WTC11 (cell line): Measurements from ENCODE around the gene ZNF529. TPM values are rescaled to one million over a fixed set of nuclear protein-coding genes. Genes with fewer than 3 reads are reported as not detected.

Experiments used
- ATAC-seq: fragments of 200-7000 bp; cut with Tn5 transposase; 2 replicates; pipeline ENCODE4 v1.10.0; 2021; ENCODE audit warnings: mild to moderate bottlenecking, moderate library complexity
- CTCF ChIA-PET: fragments of 300-600 bp; sonication (Branson Sonifier 250); formaldehyde crosslinking; loops from one replicate; lab custom pipeline; 2021; ENCODE audit warnings: antibody characterized with exemption; lab: Charles Lee
- POLR2A ChIA-PET: fragments of 350-600 bp; sonication (Branson Sonifier 250); formaldehyde crosslinking; loops from one replicate; lab custom pipeline; 2021; ENCODE audit warnings: antibody characterized with exemption; lab: Charles Lee
- DNase-seq: peaks from one replicate; pipeline ENCODE4 v3.0.0; 2021; ENCODE audit warnings: low spot score
- H3K27ac Mint-ChIP-seq: 2 replicates; pipeline ENCODE4 v1.8.0; 2021; ENCODE audit warnings: mixed read lengths
- H3K27me3 Mint-ChIP-seq: 2 replicates; pipeline ENCODE4 v1.8.0; 2021; ENCODE audit warnings: low read depth, mild to moderate bottlenecking, moderate library complexity, mixed read lengths
- H3K36me3 Mint-ChIP-seq: 2 replicates; pipeline ENCODE4 v1.8.0; 2021; ENCODE audit warnings: mixed read lengths
- H3K4me1 Mint-ChIP-seq: 2 replicates; pipeline ENCODE4 v1.8.0; 2022; ENCODE audit warnings: mixed read lengths
- H3K4me3 Mint-ChIP-seq: 2 replicates; pipeline ENCODE4 v1.8.0; 2021; ENCODE audit warnings: mild to moderate bottlenecking, moderate library complexity, mixed read lengths
- H3K9me3 Mint-ChIP-seq: 2 replicates; pipeline ENCODE4 v1.8.0; 2021; ENCODE audit warnings: mixed read lengths
- ATF6 ChIP-seq: sonication (generic); formaldehyde crosslinking; IDR thresholded peaks from 2 replicates; pipeline ENCODE4 v1.8.1; 2023; ENCODE audit warnings: mild to moderate bottlenecking, missing genetic modification reagents
- CREB1 ChIP-seq: sonication (generic); formaldehyde crosslinking; IDR thresholded peaks from 2 replicates; pipeline ENCODE4 v1.8.0; 2023; ENCODE audit warnings: mild to moderate bottlenecking, missing genetic modification reagents
- E2F4 ChIP-seq: sonication (generic); formaldehyde crosslinking; IDR thresholded peaks from 2 replicates; pipeline ENCODE4 v1.8.1; 2022; ENCODE audit warnings: low read depth, mild to moderate bottlenecking, moderate library complexity, missing genetic modification reagents, borderline replicate concordance
- ESRRA ChIP-seq: sonication (generic); formaldehyde crosslinking; IDR thresholded peaks from 2 replicates; pipeline ENCODE4 v1.8.1; 2022; ENCODE audit warnings: mild to moderate bottlenecking, missing genetic modification reagents, borderline replicate concordance
- FOXJ3 ChIP-seq: sonication (generic); formaldehyde crosslinking; IDR thresholded peaks from 2 replicates; pipeline ENCODE4 v1.9.0; 2021; ENCODE audit warnings: missing genetic modification reagents, mild to moderate bottlenecking, borderline replicate concordance
- FOXP1 ChIP-seq: sonication (generic); formaldehyde crosslinking; IDR thresholded peaks from 2 replicates; pipeline ENCODE4 v1.8.0; 2022; ENCODE audit warnings: missing genetic modification reagents, mild to moderate bottlenecking, moderate library complexity, borderline replicate concordance
- FOXP4 ChIP-seq: sonication (generic); formaldehyde crosslinking; IDR thresholded peaks from 2 replicates; pipeline ENCODE4 v1.8.0; 2022; ENCODE audit warnings: mild to moderate bottlenecking, missing genetic modification reagents
- GRHL2 ChIP-seq: fragments of 250-450 bp; sonication (Bioruptor Pico); IDR thresholded peaks from 2 replicates; pipeline ENCODE4 v1.8.0; 2022; ENCODE audit warnings: mild to moderate bottlenecking, moderate library complexity; ENCODE audit not compliant: insufficient replicate concordance, severe bottlenecking
- IRF2 ChIP-seq: sonication (generic); formaldehyde crosslinking; IDR thresholded peaks from 2 replicates; pipeline ENCODE4 v1.8.0; 2022; ENCODE audit warnings: low read depth, missing genetic modification reagents, borderline replicate concordance
- JUN ChIP-seq: sonication (generic); formaldehyde crosslinking; IDR thresholded peaks from 2 replicates; pipeline ENCODE4 v1.8.0; 2023; ENCODE audit warnings: mild to moderate bottlenecking, missing genetic modification reagents
- MXD4 ChIP-seq: fragments of 250-450 bp; sonication (Bioruptor Pico); IDR thresholded peaks from 2 replicates; pipeline ENCODE4 v1.8.0; 2021; ENCODE audit warnings: mild to moderate bottlenecking, moderate library complexity, borderline replicate concordance
- TEAD1 ChIP-seq: sonication (generic); formaldehyde crosslinking; IDR thresholded peaks from 2 replicates; pipeline ENCODE4 v1.8.0; 2022; ENCODE audit warnings: mild to moderate bottlenecking, missing genetic modification reagents
- ZBTB21 ChIP-seq: sonication (generic); formaldehyde crosslinking; IDR thresholded peaks from 2 replicates; pipeline ENCODE4 v1.8.1; 2023; ENCODE audit warnings: mild to moderate bottlenecking, missing genetic modification reagents, borderline replicate concordance
- ZNF219 ChIP-seq: sonication (generic); formaldehyde crosslinking; IDR thresholded peaks from 2 replicates; pipeline ENCODE4 v1.8.0; 2023; ENCODE audit warnings: missing genetic modification reagents, mild to moderate bottlenecking, borderline replicate concordance
- ZNF317 ChIP-seq: sonication (generic); formaldehyde crosslinking; IDR thresholded peaks from 2 replicates; pipeline ENCODE4 v1.8.1; 2023; ENCODE audit warnings: low read depth, mild to moderate bottlenecking, moderate library complexity, missing genetic modification reagents, borderline replicate concordance
- ZNF396 ChIP-seq: fragments of 250-450 bp; sonication (Bioruptor Pico); IDR thresholded peaks from 2 replicates; pipeline ENCODE4 v1.8.0; 2021; ENCODE audit warnings: mild to moderate bottlenecking, moderate library complexity, borderline replicate concordance
- total RNA-seq: library from RNA; stranded (reverse); gene quantifications from 3 replicates; pipeline ENCODE4 v1.2.3, GENCODE V29; 2021
- TF ChIP-seq, protein P1 (sequence below): sonication (generic); formaldehyde crosslinking; IDR thresholded peaks from 2 replicates; pipeline ENCODE4 v1.8.0; 2022; ENCODE audit warnings: mild to moderate bottlenecking, missing genetic modification reagents
- TF ChIP-seq, protein P2 (sequence below): sonication (generic); formaldehyde crosslinking; IDR thresholded peaks from 2 replicates; pipeline ENCODE4 v1.8.1; 2022; ENCODE audit warnings: mild to moderate bottlenecking, missing genetic modification reagents, moderate library complexity, borderline replicate concordance
- TF ChIP-seq, protein P3 (sequence below): sonication (generic); formaldehyde crosslinking; IDR thresholded peaks from 2 replicates; pipeline ENCODE4 v1.8.1; 2023; ENCODE audit warnings: mild to moderate bottlenecking, missing genetic modification reagents
- TF ChIP-seq, protein P4 (sequence below): fragments of 250-450 bp; sonication (Bioruptor Pico); IDR thresholded peaks from 2 replicates; pipeline ENCODE4 v2.1.2; 2022; ENCODE audit warnings: mild to moderate bottlenecking, moderate library complexity

Gene ZNF529
- total RNA-seq, 1 experiment from 2014 or later = 13.1 TPM

GRCh38 chr19:36497001-36497400 is 76.1 kb downstream of the ZNF529 start:
- Mint-ChIP-seq H3K27me3 (0 out of 2 replicates have a peak, but pooled peaks cover 2% of the 10 kb centered on the region), H3K36me3 (peaks cover 14% of the 10 kb centered on the region), H3K27ac (no peak overlapping the region), H3K4me1 (no peaks in the 10 kb centered on the region), H3K9me3 (peaks cover 30% of the 10 kb centered on the region), H3K4me3 (no peak overlapping the region)
- ChIA-PET POLR2A (interaction anchor here (0.7 kb wide), 1 partner anchor 154 kb away, joined by 3 read pairs; no protein-coding TSS in a partner anchor), CTCF (no interaction called here)
- ATAC-seq (no peak), DNase-seq (no peak)
- TF ChIP-seq CREB1 (CRISPR knock-in tag) (no peak), ESRRA (no peak), JUN (CRISPR knock-in tag) (no peak), MXD4 (no peak), ZNF317 (CRISPR knock-in tag) (no peak), FOXJ3 (CRISPR knock-in tag) (no peak), ZNF396 (CRISPR knock-in tag) (no peak), FOXP4 (CRISPR knock-in tag) (no peak), TEAD1 (CRISPR knock-in tag) (no peak), GRHL2 (CRISPR knock-in tag) (no peak), ZBTB21 (CRISPR knock-in tag) (no peak), ZNF219 (CRISPR knock-in tag) (no peak), E2F4 (CRISPR knock-in tag) (no peak), ATF6 (CRISPR knock-in tag) (no peak), IRF2 (CRISPR knock-in tag) (no peak), FOXP1 (CRISPR knock-in tag) (no peak)
- TF ChIP-seq, protein P1, sequence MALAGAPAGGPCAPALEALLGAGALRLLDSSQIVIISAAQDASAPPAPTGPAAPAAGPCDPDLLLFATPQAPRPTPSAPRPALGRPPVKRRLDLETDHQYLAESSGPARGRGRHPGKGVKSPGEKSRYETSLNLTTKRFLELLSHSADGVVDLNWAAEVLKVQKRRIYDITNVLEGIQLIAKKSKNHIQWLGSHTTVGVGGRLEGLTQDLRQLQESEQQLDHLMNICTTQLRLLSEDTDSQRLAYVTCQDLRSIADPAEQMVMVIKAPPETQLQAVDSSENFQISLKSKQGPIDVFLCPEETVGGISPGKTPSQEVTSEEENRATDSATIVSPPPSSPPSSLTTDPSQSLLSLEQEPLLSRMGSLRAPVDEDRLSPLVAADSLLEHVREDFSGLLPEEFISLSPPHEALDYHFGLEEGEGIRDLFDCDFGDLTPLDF (CRISPR knock-in tag) = no peak
- TF ChIP-seq, protein P2, sequence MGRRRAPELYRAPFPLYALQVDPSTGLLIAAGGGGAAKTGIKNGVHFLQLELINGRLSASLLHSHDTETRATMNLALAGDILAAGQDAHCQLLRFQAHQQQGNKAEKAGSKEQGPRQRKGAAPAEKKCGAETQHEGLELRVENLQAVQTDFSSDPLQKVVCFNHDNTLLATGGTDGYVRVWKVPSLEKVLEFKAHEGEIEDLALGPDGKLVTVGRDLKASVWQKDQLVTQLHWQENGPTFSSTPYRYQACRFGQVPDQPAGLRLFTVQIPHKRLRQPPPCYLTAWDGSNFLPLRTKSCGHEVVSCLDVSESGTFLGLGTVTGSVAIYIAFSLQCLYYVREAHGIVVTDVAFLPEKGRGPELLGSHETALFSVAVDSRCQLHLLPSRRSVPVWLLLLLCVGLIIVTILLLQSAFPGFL = no peak
- TF ChIP-seq, protein P3, sequence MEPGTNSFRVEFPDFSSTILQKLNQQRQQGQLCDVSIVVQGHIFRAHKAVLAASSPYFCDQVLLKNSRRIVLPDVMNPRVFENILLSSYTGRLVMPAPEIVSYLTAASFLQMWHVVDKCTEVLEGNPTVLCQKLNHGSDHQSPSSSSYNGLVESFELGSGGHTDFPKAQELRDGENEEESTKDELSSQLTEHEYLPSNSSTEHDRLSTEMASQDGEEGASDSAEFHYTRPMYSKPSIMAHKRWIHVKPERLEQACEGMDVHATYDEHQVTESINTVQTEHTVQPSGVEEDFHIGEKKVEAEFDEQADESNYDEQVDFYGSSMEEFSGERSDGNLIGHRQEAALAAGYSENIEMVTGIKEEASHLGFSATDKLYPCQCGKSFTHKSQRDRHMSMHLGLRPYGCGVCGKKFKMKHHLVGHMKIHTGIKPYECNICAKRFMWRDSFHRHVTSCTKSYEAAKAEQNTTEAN (CRISPR knock-in tag) = no peak
- TF ChIP-seq, protein P4, sequence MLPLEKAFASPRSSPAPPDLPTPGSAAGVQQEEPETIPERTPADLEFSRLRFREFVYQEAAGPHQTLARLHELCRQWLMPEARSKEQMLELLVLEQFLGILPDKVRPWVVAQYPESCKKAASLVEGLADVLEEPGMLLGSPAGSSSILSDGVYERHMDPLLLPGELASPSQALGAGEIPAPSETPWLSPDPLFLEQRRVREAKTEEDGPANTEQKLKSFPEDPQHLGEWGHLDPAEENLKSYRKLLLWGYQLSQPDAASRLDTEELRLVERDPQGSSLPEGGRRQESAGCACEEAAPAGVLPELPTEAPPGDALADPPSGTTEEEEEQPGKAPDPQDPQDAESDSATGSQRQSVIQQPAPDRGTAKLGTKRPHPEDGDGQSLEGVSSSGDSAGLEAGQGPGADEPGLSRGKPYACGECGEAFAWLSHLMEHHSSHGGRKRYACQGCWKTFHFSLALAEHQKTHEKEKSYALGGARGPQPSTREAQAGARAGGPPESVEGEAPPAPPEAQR = no peak
